ENCODE measurements around the gene CDCP1. TPM values are rescaled to one million over a fixed set of nuclear protein-coding genes. Genes with fewer than 3 reads are reported as not detected.
A peak's percentile ranks its signal among the peaks of the same experiment; 100 is the strongest.

The CDCP1 gene
- total RNA-seq, 1 donor from 2014 or later = 0.15 TPM

GRCh38 chr3:45182915-45183871, 37.0 kb upstream of the CDCP1 start:
- Mint-ChIP-seq H3K9me3 (ENCODE audit: low read depth) (no peaks in the 10 kb centered on the region), H3K4me3 (ENCODE audit: unreplicated experiment) (no peak overlapping the region), H3K27ac (ENCODE audit: unreplicated experiment) (peak overlapping the region; percentile 81), H3K4me1 (ENCODE audit: low read depth) (peaks cover 49% of the 10 kb centered on the region), H3K27me3 (ENCODE audit: low read depth) (no peaks in the 10 kb centered on the region), H3K36me3 (ENCODE audit: low read depth) (no peaks in the 10 kb centered on the region)
- DNase-seq (ENCODE audit: low spot score) = no peak
- TF ChIP-seq, protein P1, sequence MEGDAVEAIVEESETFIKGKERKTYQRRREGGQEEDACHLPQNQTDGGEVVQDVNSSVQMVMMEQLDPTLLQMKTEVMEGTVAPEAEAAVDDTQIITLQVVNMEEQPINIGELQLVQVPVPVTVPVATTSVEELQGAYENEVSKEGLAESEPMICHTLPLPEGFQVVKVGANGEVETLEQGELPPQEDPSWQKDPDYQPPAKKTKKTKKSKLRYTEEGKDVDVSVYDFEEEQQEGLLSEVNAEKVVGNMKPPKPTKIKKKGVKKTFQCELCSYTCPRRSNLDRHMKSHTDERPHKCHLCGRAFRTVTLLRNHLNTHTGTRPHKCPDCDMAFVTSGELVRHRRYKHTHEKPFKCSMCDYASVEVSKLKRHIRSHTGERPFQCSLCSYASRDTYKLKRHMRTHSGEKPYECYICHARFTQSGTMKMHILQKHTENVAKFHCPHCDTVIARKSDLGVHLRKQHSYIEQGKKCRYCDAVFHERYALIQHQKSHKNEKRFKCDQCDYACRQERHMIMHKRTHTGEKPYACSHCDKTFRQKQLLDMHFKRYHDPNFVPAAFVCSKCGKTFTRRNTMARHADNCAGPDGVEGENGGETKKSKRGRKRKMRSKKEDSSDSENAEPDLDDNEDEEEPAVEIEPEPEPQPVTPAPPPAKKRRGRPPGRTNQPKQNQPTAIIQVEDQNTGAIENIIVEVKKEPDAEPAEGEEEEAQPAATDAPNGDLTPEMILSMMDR (IDR thresholded peaks at IDR 0.05) = no peak

DNA sequence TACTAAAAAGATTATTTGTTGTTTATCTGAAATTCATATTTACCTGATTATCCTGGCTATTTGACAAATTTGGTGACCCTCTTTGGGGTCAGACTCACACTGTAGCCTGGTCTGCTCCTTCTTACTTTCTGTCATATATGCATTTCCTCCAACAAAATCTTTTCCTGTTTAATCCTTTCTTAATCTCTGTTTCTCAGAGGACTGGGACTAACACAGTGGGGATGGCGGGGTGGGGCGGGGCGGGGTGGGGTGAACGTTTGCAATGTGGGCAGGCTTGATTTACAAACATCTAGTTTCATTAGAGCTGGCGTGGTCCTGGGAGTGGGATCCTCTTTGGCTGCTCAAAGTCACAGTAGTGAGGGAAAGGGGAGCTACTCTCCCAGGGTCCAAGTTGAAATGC, 35.3 kb upstream of the CDCP1 start:
- DNase-seq (ENCODE audit: low spot score) = no peak
- Mint-ChIP-seq H3K27ac (ENCODE audit: unreplicated experiment) (no peak overlapping the region), H3K4me3 (ENCODE audit: unreplicated experiment) (no peak overlapping the region), H3K4me1 (ENCODE audit: low read depth) (peaks cover 59% of the 10 kb centered on the region), H3K27me3 (ENCODE audit: low read depth) (no peaks in the 10 kb centered on the region), H3K36me3 (ENCODE audit: low read depth) (no peaks in the 10 kb centered on the region), H3K9me3 (ENCODE audit: low read depth) (no peaks in the 10 kb centered on the region)
- TF ChIP-seq, protein P1 (IDR thresholded peaks at IDR 0.05) = no peak

DNA sequence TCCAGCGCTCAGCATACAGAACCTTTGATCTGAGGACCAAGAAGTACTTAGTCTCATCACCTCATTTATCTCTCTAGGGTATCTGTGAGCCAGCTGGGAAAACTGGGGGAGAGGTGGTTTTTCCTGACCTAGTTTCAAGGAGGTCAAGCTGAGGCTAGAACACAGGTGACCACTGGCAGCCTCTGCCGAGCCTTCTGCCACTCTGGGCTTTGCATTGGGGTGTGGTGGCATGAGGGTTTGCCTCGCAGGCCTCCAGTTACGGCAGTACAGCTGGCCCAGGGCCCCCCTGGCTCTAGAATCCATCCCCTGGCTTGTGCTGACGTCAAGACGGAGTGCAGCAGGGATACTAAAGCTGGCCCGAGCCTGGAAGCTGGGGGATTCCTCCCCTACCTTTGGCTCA, 34.7 kb upstream of the CDCP1 start:
- TF ChIP-seq, protein P1 (IDR thresholded peaks at IDR 0.05) = no peak
- no peaks in the 10 kb centered on the region for H3K36me3 Mint-ChIP-seq (ENCODE audit: low read depth)

GRCh38 chr3:45180051-45180450, 33.9 kb upstream of the CDCP1 start:
- H3K27me3 Mint-ChIP-seq (ENCODE audit: low read depth) = no peaks in the 10 kb centered on the region
- H3K4me1 Mint-ChIP-seq (ENCODE audit: low read depth) = peaks cover 59% of the 10 kb centered on the region
- H3K36me3 Mint-ChIP-seq (ENCODE audit: low read depth) = no peaks in the 10 kb centered on the region
- H3K9me3 Mint-ChIP-seq (ENCODE audit: low read depth) = no peaks in the 10 kb centered on the region
- H3K27ac Mint-ChIP-seq (ENCODE audit: unreplicated experiment) = no peak overlapping the region
- TF ChIP-seq, protein P1 (IDR thresholded peaks at IDR 0.05) = no peak
- DNase-seq (ENCODE audit: low spot score) = no peak
- no peak overlapping the region for H3K4me3 Mint-ChIP-seq (ENCODE audit: unreplicated experiment)

More for the DNA sequence above, 34.7 kb upstream of the CDCP1 start:
- H3K27ac Mint-ChIP-seq (ENCODE audit: unreplicated experiment) = no peak overlapping the region
- no peak overlapping the region for H3K4me3 Mint-ChIP-seq (ENCODE audit: unreplicated experiment)
- no peaks in the 10 kb centered on the region for H3K27me3 Mint-ChIP-seq (ENCODE audit: low read depth)
- H3K9me3 Mint-ChIP-seq (ENCODE audit: low read depth) = no peaks in the 10 kb centered on the region
- H3K4me1 Mint-ChIP-seq (ENCODE audit: low read depth) = peaks cover 59% of the 10 kb centered on the region
- DNase-seq (ENCODE audit: low spot score) = no peak

DNA sequence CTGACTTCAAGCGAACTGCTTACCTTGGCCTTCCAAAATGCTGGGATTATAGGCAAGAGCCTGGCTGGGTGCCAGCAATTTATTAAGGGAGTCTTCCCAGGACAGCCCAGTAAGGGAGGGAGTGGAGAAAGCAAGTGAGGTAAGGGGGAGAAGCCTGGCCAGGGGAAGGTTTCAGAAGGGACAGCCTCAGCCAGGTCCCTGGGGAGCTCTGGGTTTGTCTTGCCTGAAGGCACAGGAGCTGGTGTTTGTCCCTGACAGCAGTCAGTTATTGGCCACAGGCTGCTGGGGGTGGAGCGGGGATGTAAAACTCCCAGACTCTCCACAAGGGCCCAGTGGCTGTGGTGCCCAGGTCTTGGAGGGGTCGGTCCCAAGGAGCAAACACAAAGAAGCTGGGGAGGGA, 33.0 kb upstream of the CDCP1 start:
- TF ChIP-seq, protein P1 (IDR thresholded peaks at IDR 0.05) = no peak
- no peak for DNase-seq (ENCODE audit: low spot score)
- H3K9me3 Mint-ChIP-seq (ENCODE audit: low read depth) = no peaks in the 10 kb centered on the region
- no peak overlapping the region for H3K27ac Mint-ChIP-seq (ENCODE audit: unreplicated experiment)
- no peaks in the 10 kb centered on the region for H3K27me3 Mint-ChIP-seq (ENCODE audit: low read depth)
- H3K36me3 Mint-ChIP-seq (ENCODE audit: low read depth) = no peaks in the 10 kb centered on the region
- H3K4me3 Mint-ChIP-seq (ENCODE audit: unreplicated experiment) = no peak overlapping the region
- peaks cover 56% of the 10 kb centered on the region for H3K4me1 Mint-ChIP-seq (ENCODE audit: low read depth)

Data from chondrocyte (in vitro differentiated cells).